Measurements from ENCODE around the gene MAML2.

The MAML2 gene

GRCh38 chr11:96307776-96308140 is 35.2 kb downstream of the MAML2 start:
- DNase-seq (no peak), ATAC-seq (ENCODE audit: insufficient read depth, low read depth) (no peak)
- H3K79me2 ChIP-seq (ENCODE audit: insufficient read depth, low read length) = no peaks in the 10 kb centered on the region
- H3K9me3 ChIP-seq (ENCODE audit: insufficient read depth, low read length, severe bottlenecking) = no peaks in the 10 kb centered on the region
- no peak overlapping the region for H2AFZ ChIP-seq (ENCODE audit: low read depth, low read length)
- H3K9ac ChIP-seq (ENCODE audit: low read depth, low read length) = no peak overlapping the region
- TF ChIP-seq, protein P1, sequence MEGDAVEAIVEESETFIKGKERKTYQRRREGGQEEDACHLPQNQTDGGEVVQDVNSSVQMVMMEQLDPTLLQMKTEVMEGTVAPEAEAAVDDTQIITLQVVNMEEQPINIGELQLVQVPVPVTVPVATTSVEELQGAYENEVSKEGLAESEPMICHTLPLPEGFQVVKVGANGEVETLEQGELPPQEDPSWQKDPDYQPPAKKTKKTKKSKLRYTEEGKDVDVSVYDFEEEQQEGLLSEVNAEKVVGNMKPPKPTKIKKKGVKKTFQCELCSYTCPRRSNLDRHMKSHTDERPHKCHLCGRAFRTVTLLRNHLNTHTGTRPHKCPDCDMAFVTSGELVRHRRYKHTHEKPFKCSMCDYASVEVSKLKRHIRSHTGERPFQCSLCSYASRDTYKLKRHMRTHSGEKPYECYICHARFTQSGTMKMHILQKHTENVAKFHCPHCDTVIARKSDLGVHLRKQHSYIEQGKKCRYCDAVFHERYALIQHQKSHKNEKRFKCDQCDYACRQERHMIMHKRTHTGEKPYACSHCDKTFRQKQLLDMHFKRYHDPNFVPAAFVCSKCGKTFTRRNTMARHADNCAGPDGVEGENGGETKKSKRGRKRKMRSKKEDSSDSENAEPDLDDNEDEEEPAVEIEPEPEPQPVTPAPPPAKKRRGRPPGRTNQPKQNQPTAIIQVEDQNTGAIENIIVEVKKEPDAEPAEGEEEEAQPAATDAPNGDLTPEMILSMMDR (IDR thresholded peaks at IDR 0.05; ENCODE audit: borderline replicate concordance, extremely low read depth, low read length, poor library complexity, severe bottlenecking) = no peak
- no peak for TF ChIP-seq EZH2 (IDR thresholded peaks at IDR 0.05; ENCODE audit: borderline replicate concordance, low read depth, low read length, severe bottlenecking)
- no peaks in the 10 kb centered on the region for H3K4me1 ChIP-seq (ENCODE audit: insufficient read depth, low read length)
- no peaks in the 10 kb centered on the region for H3K36me3 ChIP-seq (ENCODE audit: insufficient read depth, low read length)
- no peaks in the 10 kb centered on the region for H3K27me3 ChIP-seq (ENCODE audit: insufficient read depth, low read length, poor library complexity)
- H3K27ac ChIP-seq (ENCODE audit: low read length) = no peak overlapping the region
- H4K20me1 ChIP-seq (ENCODE audit: insufficient read depth, low read length) = no peaks in the 10 kb centered on the region
- H3K4me2 ChIP-seq (ENCODE audit: insufficient read depth, low read length) = no peak overlapping the region
- H3K4me3 ChIP-seq (ENCODE audit: low read depth in 1 of 2, low read length in 2 of 2) = no peak overlapping the region

DNA sequence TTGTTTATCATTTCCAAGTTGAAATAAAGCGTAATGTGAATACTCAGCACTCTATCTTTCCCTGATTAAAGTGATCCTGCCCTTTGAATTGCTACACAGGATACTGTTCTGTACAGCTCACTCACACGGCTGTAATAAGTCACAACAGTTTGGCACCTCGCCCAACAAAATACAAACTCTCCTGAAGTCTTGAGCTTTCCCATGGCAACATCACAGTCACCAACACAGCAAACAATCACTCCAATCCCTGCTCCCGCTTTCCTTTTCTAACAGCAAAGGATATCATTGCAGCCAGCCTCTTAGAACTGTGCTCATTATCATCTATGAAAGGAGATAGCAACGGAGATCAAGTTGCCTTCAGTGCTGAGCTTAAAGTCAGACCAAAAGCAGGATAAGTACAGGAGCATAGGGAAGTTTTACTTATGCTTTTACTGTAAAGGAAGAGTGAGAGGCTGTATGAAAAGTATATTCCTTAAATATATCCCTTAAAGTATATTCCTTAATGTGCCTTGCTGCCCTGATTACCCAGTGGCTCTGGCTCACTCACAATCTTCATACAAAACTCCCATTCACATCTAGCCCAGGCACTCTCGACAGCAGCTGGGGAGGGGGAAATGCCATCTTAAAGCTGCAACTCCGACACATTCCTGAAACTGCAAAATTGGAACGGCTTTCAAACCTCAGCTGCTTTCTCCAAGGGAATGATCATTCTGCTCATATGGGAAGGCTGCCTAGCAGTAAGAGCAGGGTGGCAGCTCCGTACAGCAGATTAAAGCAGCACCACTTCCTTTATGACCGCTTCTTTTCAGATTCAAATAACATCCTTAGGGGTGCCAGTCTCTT is 35.8 kb downstream of the MAML2 start:
- Histone ChIP-seq H3K79me2 (ENCODE audit: insufficient read depth, low read length) (no peaks in the 10 kb centered on the region), H4K20me1 (ENCODE audit: insufficient read depth, low read length) (no peaks in the 10 kb centered on the region), H3K9me3 (ENCODE audit: insufficient read depth, low read length, severe bottlenecking) (no peaks in the 10 kb centered on the region), H3K27me3 (ENCODE audit: insufficient read depth, low read length, poor library complexity) (no peaks in the 10 kb centered on the region), H3K4me2 (ENCODE audit: insufficient read depth, low read length) (no peak overlapping the region), H2AFZ (ENCODE audit: low read depth, low read length) (no peak overlapping the region), H3K27ac (ENCODE audit: low read length) (no peak overlapping the region), H3K4me3 (ENCODE audit: low read depth in 1 of 2, low read length in 2 of 2) (no peak overlapping the region), H3K36me3 (ENCODE audit: insufficient read depth, low read length) (no peaks in the 10 kb centered on the region), H3K4me1 (ENCODE audit: insufficient read depth, low read length) (no peaks in the 10 kb centered on the region), H3K9ac (ENCODE audit: low read depth, low read length) (no peak overlapping the region)
- DNase-seq (no peak), ATAC-seq (ENCODE audit: insufficient read depth, low read depth) (no peak)
- TF ChIP-seq EZH2 (IDR thresholded peaks at IDR 0.05; ENCODE audit: borderline replicate concordance, low read depth, low read length, severe bottlenecking) = no peak
- TF ChIP-seq, protein P1 (IDR thresholded peaks at IDR 0.05; ENCODE audit: borderline replicate concordance, extremely low read depth, low read length, poor library complexity, severe bottlenecking) = no peak

GRCh38 chr11:96306600-96306932 is 36.4 kb downstream of the MAML2 start:
- Histone ChIP-seq H3K27ac (ENCODE audit: low read length) (no peak overlapping the region), H3K79me2 (ENCODE audit: insufficient read depth, low read length) (no peaks in the 10 kb centered on the region)

More at GRCh38 chr11:96306600-96306932, 36.4 kb downstream of the MAML2 start:
- Histone ChIP-seq H3K4me1 (ENCODE audit: insufficient read depth, low read length) (no peaks in the 10 kb centered on the region), H3K27me3 (ENCODE audit: insufficient read depth, low read length, poor library complexity) (no peaks in the 10 kb centered on the region), H3K9ac (ENCODE audit: low read depth, low read length) (no peak overlapping the region), H2AFZ (ENCODE audit: low read depth, low read length) (no peak overlapping the region), H4K20me1 (ENCODE audit: insufficient read depth, low read length) (no peaks in the 10 kb centered on the region), H3K36me3 (ENCODE audit: insufficient read depth, low read length) (no peaks in the 10 kb centered on the region), H3K9me3 (ENCODE audit: insufficient read depth, low read length, severe bottlenecking) (no peaks in the 10 kb centered on the region), H3K4me2 (ENCODE audit: insufficient read depth, low read length) (no peak overlapping the region), H3K4me3 (ENCODE audit: low read depth in 1 of 2, low read length in 2 of 2) (no peak overlapping the region)
- DNase-seq (no peak), ATAC-seq (ENCODE audit: insufficient read depth, low read depth) (no peak)
- TF ChIP-seq, protein P1 (IDR thresholded peaks at IDR 0.05; ENCODE audit: borderline replicate concordance, extremely low read depth, low read length, poor library complexity, severe bottlenecking) = no peak
- no peak for TF ChIP-seq EZH2 (IDR thresholded peaks at IDR 0.05; ENCODE audit: borderline replicate concordance, low read depth, low read length, severe bottlenecking)

Measured in DND-41 (cell line).